Thyroid gland (tissue), 4 donors: ENCODE measurements around the gene UBE2O. TPM values are rescaled to one million over a fixed set of nuclear protein-coding genes. Genes with fewer than 3 reads are reported as not detected.

Experiments used
- DNase-seq, 2 donors: peaks; one replicate each; pipeline ENCODE4 v3.0.0-alpha.2; 2019
- H3K27ac ChIP-seq, 3 donors: fragments of 200-600 bp; sonication (generic); 1 replicate in 2 of 3; 2 replicates in 1 of 3; pipeline ENCODE4 v1.5.1; 2016 to 2019; ENCODE audit warnings: mild to moderate bottlenecking in 1 of 3, moderate library complexity in 1 of 3
- H3K27me3 ChIP-seq: fragments of 200-600 bp; sonication (generic); one replicate; pipeline ENCODE4 v1.5.1; 2019
- H3K36me3 ChIP-seq, 2 donors: fragments of 200-600 bp; sonication (generic); one replicate each; pipeline ENCODE4 v1.5.1; 2016 to 2019
- H3K4me1 ChIP-seq, 2 donors: fragments of 200-600 bp; sonication (generic); one replicate each; pipeline ENCODE4 v1.5.1; 2017 to 2019
- H3K4me3 ChIP-seq, 3 donors: fragments of 200-600 bp; sonication (generic); replicated peaks in 1 of 3; 1 replicate in 2 of 3; 2 replicates in 1 of 3; pipeline ENCODE4 v1.5.1; 2016; ENCODE audit warnings: mild to moderate bottlenecking in 1 of 3
- H3K9me3 ChIP-seq: fragments of 200-600 bp; sonication (generic); one replicate; pipeline ENCODE4 v1.5.1; 2017
- POLR2A ChIP-seq, 2 donors: fragments of 450-650 bp; IDR thresholded peaks; one replicate each; pipeline ENCODE4 v1.6.1; 2017; ENCODE audit warnings: antibody characterized with exemption in 2 of 2, mild to moderate bottlenecking in 2 of 2, moderate library complexity in 1 of 2
- WGBS, 2 donors: methylation state at CpG; one replicate each; pipeline ENCODE4 v1.1.5; 2017; 5-methylcytosine and 5-hydroxymethylcytosine counted together
- intact Hi-C: fragments of 100-400 bp; cut with DNase I; formaldehyde crosslinking; loops from one replicate; pipeline ENCODE4 v1.15.1; 2023
- total RNA-seq, 4 donors: library from RNA; depleted of rRNA; stranded (reverse); fragments of >200 nt; gene quantifications; one replicate each; pipeline ENCODE4 v1.2.3, GENCODE V29; 2016
- TF ChIP-seq, protein P1 (sequence below), 6 experiments: fragments of 200-600 bp in 3 of 6; fragments of 450-650 bp in 3 of 6; sonication (generic) in 3 of 6; IDR thresholded peaks; one replicate each; pipeline ENCODE4 v1.5.1; 2016 to 2019; ENCODE audit warnings: antibody characterized with exemption in 6 of 6, mild to moderate bottlenecking in 2 of 6, inconsistent platforms in 1 of 6, moderate library complexity in 1 of 6

The UBE2O gene
- total RNA-seq, 4 donors from 2014 or later: 26.3 to 47.9 (median 37.3) TPM

DNA sequence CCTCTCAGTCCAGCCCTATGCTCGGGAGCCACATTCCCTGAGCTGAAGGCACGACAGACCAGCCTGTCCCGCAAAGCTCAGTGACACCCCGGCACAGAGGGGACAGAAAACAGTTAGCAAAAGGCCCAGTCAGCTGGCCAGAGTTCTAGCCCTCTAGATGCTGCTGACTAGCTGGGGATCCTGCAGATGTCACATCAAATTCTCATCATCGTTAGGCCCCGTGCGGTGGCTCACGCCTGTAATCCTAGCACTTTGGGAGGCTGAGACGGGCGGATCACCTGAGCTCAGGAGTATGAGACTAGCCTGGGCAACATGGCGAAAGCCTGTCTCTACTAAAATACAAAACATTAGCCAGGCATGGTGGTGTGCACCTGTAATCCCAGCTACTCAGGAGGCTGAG is 17.2 kb downstream of the UBE2O start:
- H3K9me3 ChIP-seq: no peaks in the 10 kb centered on the region
- H3K4me3 ChIP-seq: no peak overlapping the region
- no peak for DNase-seq
- no peak overlapping the region for H3K27ac ChIP-seq
- no peaks in the 10 kb centered on the region for H3K27me3 ChIP-seq
- intact Hi-C loops: no loop called here
- H3K4me1 ChIP-seq: peaks cover 14 to 20% of the 10 kb centered on the region in 2 donors
- whole genome bisulfite sequencing, 2 donors: 97 to 100% methylated on average over 7 to 11 of the region's 11 CpGs
- H3K36me3 ChIP-seq: no peaks in the 10 kb centered on the region
- TF ChIP-seq, protein P1, sequence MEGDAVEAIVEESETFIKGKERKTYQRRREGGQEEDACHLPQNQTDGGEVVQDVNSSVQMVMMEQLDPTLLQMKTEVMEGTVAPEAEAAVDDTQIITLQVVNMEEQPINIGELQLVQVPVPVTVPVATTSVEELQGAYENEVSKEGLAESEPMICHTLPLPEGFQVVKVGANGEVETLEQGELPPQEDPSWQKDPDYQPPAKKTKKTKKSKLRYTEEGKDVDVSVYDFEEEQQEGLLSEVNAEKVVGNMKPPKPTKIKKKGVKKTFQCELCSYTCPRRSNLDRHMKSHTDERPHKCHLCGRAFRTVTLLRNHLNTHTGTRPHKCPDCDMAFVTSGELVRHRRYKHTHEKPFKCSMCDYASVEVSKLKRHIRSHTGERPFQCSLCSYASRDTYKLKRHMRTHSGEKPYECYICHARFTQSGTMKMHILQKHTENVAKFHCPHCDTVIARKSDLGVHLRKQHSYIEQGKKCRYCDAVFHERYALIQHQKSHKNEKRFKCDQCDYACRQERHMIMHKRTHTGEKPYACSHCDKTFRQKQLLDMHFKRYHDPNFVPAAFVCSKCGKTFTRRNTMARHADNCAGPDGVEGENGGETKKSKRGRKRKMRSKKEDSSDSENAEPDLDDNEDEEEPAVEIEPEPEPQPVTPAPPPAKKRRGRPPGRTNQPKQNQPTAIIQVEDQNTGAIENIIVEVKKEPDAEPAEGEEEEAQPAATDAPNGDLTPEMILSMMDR (IDR thresholded peaks at IDR 0.05): no peak
- no peak for TF ChIP-seq POLR2A (IDR thresholded peaks at IDR 0.05)

DNA sequence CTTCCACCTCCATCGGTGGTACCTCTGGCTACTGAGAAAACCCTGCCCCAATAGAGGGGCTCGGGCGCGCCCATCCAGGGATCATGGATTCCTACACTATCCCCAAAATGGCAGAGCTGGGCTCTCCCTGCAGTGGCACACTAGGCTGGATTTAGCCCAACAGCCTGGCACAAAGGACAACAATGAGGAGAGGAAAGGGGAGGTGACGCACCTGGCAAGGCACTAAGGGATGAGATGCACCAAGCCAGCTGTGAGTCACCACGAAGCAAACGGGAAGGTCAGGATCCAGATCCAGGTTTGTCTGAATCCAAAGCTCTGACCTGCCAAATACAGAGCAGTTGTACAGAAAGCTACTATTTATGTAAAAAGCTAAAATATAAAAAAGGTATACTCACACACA is 18.1 kb downstream of the UBE2O start:
- intact Hi-C loops: no loop called here
- TF ChIP-seq POLR2A (IDR thresholded peaks at IDR 0.05): no peak
- TF ChIP-seq, protein P1 (IDR thresholded peaks at IDR 0.05): no peak

DNA sequence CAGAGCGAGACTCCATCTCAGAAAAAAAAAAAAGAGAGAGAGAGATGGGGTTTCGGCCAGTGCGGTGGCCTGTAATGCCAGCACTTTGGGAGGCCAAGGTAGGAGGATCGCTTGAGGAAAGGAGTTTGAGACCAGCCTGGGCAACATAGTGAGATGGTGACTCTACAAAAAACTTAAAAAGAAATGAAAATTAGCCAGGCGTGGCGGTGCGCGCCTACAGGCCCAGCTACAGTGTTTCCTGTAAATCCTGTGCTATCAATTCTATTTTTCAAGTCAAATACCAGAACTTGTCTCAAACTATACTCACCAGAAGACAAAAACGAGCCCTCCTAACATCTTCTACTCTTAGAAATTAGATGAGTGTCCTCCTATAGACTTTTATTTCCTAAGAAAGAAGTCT is 19.3 kb downstream of the UBE2O start:
- no peak for DNase-seq
- H3K27me3 ChIP-seq: no peaks in the 10 kb centered on the region
- intact Hi-C loops: no loop called here
- H3K4me3 ChIP-seq: no peak overlapping the region
- H3K36me3 ChIP-seq: no peaks in the 10 kb centered on the region
- H3K4me1 ChIP-seq: peaks cover 7 to 8% of the 10 kb centered on the region in 2 donors
- no peak overlapping the region for H3K27ac ChIP-seq
- TF ChIP-seq POLR2A (IDR thresholded peaks at IDR 0.05): no peak
- TF ChIP-seq, protein P1 (IDR thresholded peaks at IDR 0.05): no peak
- 93 to 95% methylated on average over 9 of the region's 9 CpGs for WGBS, 2 donors
- no peaks in the 10 kb centered on the region for H3K9me3 ChIP-seq

More for the DNA sequence above, 18.1 kb downstream of the UBE2O start:
- Histone ChIP-seq H3K27ac (no peak overlapping the region), H3K27me3 (no peaks in the 10 kb centered on the region), H3K36me3 (no peaks in the 10 kb centered on the region), H3K4me3 (no peak overlapping the region), H3K4me1 (peaks cover 14 to 20% of the 10 kb centered on the region in 2 donors), H3K9me3 (no peaks in the 10 kb centered on the region)
- no peak for DNase-seq
- 83 to 89% methylated on average over 7 of the region's 7 CpGs for WGBS, 2 donors

DNA sequence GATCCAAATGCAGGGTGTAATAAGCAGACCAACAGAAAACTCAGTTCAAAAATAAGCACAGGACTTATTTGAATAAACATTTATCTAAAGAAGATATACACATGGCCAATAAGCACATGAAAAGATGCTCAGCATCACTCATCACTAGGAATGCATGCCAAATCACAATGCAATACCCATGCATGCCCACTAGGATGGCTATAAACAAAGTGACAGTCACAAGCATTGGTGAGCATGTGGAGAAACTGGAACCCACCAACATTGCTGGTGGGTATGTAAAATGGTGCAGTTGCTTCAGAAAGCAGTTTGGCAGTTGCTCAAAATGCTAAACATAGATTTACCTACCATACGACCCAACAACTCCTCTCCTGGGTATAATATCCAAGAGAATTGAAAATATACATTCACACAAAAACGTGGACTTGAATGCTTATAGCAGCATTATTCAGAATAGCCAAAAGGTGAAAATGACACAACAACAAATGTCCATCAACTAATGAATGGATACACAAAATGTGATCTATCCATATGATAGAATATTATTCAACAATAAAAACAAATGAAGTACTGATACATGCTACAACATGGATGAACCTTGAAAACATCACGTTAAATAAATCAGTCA is 20.1 kb downstream of the UBE2O start:
- no peak overlapping the region for H3K27ac ChIP-seq
- 89 to 93% methylated on average over 3 of the region's 3 CpGs for WGBS, 2 donors
- intact Hi-C loops: no loop called here
- TF ChIP-seq, protein P1 (IDR thresholded peaks at IDR 0.05): peak in 2 of 6 experiments; percentile 12 to 31
- TF ChIP-seq POLR2A (IDR thresholded peaks at IDR 0.05): no peak
- H3K27me3 ChIP-seq: no peaks in the 10 kb centered on the region
- no peaks in the 10 kb centered on the region for H3K9me3 ChIP-seq
- no peak for DNase-seq
- no peaks in the 10 kb centered on the region for H3K36me3 ChIP-seq
- peaks cover 5 to 9% of the 10 kb centered on the region in 2 donors for H3K4me1 ChIP-seq
- no peak overlapping the region for H3K4me3 ChIP-seq

DNA sequence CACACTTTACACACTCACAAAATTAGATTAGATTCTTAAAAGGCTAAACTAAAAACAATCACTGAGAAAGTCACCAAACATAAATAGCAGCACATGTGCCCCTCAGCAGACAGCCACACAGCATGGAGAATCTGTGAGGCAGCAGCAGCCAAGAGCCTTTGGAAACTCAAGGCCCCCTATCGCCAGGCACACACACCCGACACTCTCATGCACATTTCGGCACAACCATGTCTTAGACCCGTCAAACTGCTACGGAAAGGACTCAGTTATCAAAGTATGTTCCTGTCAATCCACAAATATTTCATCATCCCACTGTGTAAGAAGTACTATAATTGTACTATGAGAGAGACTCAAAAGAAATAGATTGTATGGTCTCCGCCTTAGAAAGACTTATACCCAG is 20.9 kb downstream of the UBE2O start:
- no peaks in the 10 kb centered on the region for H3K9me3 ChIP-seq
- no peak overlapping the region for H3K4me3 ChIP-seq
- H3K36me3 ChIP-seq: no peaks in the 10 kb centered on the region
- H3K4me1 ChIP-seq: peaks cover 9 to 17% of the 10 kb centered on the region in 2 donors
- WGBS, 2 donors: 93 to 97% methylated on average over 6 of the region's 6 CpGs
- TF ChIP-seq, protein P1 (IDR thresholded peaks at IDR 0.05): no peak
- no peak for TF ChIP-seq POLR2A (IDR thresholded peaks at IDR 0.05)
- H3K27me3 ChIP-seq: no peaks in the 10 kb centered on the region
- DNase-seq: no peak
- intact Hi-C loops: no loop called here
- no peak overlapping the region for H3K27ac ChIP-seq
